Sigmoid colon (tissue), 4 donors: ENCODE results near the gene CCL23.

Source experiments
- POLR2AphosphoS5 ChIP-seq, 4 donors: sonication (generic); formaldehyde crosslinking; IDR thresholded peaks; one replicate each; pipeline ENCODE4 v1.6.1; 2017; ENCODE audit warnings: antibody characterized with exemption in 4 of 4
- TF ChIP-seq, protein P1 (sequence below), 4 experiments: fragments of 450-650 bp in 3 of 4; fragments of 200-600 bp in 1 of 4; IDR thresholded peaks; one replicate each; pipeline ENCODE4 v1.5.1; 2016 to 2019; ENCODE audit warnings: antibody characterized with exemption in 4 of 4, mild to moderate bottlenecking in 3 of 4, moderate library complexity in 2 of 4

DNA sequence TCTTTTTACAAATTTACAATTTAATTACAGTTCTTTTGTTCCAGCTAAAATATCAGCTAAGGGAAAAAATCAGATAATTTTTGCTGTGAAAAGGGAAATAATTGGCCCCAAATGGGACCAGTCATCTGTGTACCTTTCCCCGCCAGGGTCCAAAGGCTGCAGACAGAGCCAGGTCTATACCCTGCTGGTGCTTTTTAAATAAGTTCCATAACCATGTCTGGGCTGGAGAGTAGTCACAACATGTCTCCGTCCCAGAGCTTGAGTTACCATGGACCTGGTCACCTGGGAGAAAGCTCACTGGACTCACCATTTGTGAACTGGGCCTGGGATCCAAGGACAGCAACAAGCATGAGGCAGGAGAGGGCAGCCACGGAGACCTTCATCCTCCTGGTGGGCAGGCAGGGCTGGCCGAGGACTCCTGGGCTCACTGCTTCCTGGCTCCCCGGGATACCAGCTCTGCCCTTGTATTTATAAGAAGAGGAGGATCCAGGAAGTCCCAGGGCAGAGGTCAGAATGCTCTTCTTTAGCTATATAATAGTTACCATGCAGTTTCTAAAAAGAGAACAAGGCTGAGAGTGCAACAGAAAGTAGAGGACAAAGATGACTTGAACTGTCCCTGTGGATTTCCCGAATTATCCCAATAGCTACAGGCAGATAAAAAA lies 16.5 kb downstream of the CCL23 start, which contains the start of gene CCL15:
- TF ChIP-seq, protein P1, sequence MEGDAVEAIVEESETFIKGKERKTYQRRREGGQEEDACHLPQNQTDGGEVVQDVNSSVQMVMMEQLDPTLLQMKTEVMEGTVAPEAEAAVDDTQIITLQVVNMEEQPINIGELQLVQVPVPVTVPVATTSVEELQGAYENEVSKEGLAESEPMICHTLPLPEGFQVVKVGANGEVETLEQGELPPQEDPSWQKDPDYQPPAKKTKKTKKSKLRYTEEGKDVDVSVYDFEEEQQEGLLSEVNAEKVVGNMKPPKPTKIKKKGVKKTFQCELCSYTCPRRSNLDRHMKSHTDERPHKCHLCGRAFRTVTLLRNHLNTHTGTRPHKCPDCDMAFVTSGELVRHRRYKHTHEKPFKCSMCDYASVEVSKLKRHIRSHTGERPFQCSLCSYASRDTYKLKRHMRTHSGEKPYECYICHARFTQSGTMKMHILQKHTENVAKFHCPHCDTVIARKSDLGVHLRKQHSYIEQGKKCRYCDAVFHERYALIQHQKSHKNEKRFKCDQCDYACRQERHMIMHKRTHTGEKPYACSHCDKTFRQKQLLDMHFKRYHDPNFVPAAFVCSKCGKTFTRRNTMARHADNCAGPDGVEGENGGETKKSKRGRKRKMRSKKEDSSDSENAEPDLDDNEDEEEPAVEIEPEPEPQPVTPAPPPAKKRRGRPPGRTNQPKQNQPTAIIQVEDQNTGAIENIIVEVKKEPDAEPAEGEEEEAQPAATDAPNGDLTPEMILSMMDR (IDR thresholded peaks at IDR 0.05): no peak
- TF ChIP-seq POLR2AphosphoS5 (IDR thresholded peaks at IDR 0.05): no peak
